IMR-90 (cell line): Measurements from ENCODE around the gene SLC22A4. TPM values are rescaled to one million over a fixed set of nuclear protein-coding genes. Genes with fewer than 3 reads are reported as not detected.

Experiments
- ATAC-seq: fragments of 200-7000 bp; cut with Tn5 transposase; 2 replicates; pipeline ENCODE4 v1.9.1; 2020; ENCODE audit warnings: low read depth, mild to moderate bottlenecking, moderate library complexity
- BruUV-seq: library from RNA; stranded (reverse); fragments of 400-500 nt; replicated peaks from 2 replicates; lab custom pipeline; 2021; lab: Mats Ljungman, UMichigan
- CTCF ChIA-PET: fragments of 300-600 bp; formaldehyde crosslinking; extraction: SDS; loops from one replicate; lab custom pipeline; 2021; ENCODE audit warnings: antibody characterized with exemption; lab: Yijun Ruan, JAX
- POLR2A ChIA-PET: fragments of 300-600 bp; sonication (Branson Sonifier 250); formaldehyde crosslinking; loops from one replicate; lab custom pipeline; 2022; ENCODE audit warnings: antibody characterized with exemption; ENCODE audit not compliant: unreplicated experiment; lab: Charles Lee
- DNase-seq: peaks from one replicate; pipeline ENCODE4 v3.0.0; 2013
- H2AFZ ChIP-seq: replicated peaks from 2 replicates; pipeline ENCODE3; 2013; ENCODE audit warnings: low read length, mild to moderate bottlenecking; ENCODE audit not compliant: poor library complexity
- H2AK5ac ChIP-seq: 2 replicates; pipeline ENCODE4 v1.6.1; 2013; ENCODE audit warnings: low read depth, low read length, inconsistent platforms
- H2AK9ac ChIP-seq: replicated peaks from 2 replicates; pipeline ENCODE3; 2013; ENCODE audit warnings: mild to moderate bottlenecking, low read depth, low read length, moderate library complexity; ENCODE audit not compliant: poor library complexity
- H2BK120ac ChIP-seq: 2 replicates; pipeline ENCODE4 v1.6.1; 2013; ENCODE audit warnings: low read depth, low read length, inconsistent platforms
- H2BK15ac ChIP-seq: 3 replicates; pipeline ENCODE4 v1.6.1; 2013; ENCODE audit warnings: low read depth, low read length, inconsistent platforms
- H2BK20ac ChIP-seq: 2 replicates; pipeline ENCODE4 v1.6.1; 2013; ENCODE audit warnings: low read depth, mild to moderate bottlenecking, inconsistent platforms, low read length, moderate library complexity
- H2BK5ac ChIP-seq: 2 replicates; pipeline ENCODE4 v1.6.1; 2013; ENCODE audit warnings: mild to moderate bottlenecking, low read depth, low read length, inconsistent platforms; ENCODE audit not compliant: poor library complexity, severe bottlenecking
- H3K14ac ChIP-seq: replicated peaks from 2 replicates; pipeline ENCODE4 v1.6.1; 2013; ENCODE audit warnings: low read depth, low read length, inconsistent platforms
- H3K18ac ChIP-seq: 2 replicates; pipeline ENCODE4 v1.6.1; 2013; ENCODE audit warnings: low read depth, low read length, control low read depth
- H3K23ac ChIP-seq: 2 replicates; pipeline ENCODE4 v1.6.1; 2013; ENCODE audit warnings: low read depth, low read length, inconsistent platforms
- H3K27ac ChIP-seq: 2 replicates; pipeline ENCODE4 v1.5.1; 2013; ENCODE audit warnings: mild to moderate bottlenecking, control low read depth, low read length; ENCODE audit not compliant: insufficient read depth
- H3K27me3 ChIP-seq: 2 replicates; pipeline ENCODE4 v1.6.1; 2013; ENCODE audit warnings: low read length; ENCODE audit not compliant: control insufficient read depth, insufficient read depth
- H3K36me3 ChIP-seq: 2 replicates; pipeline ENCODE4 v1.6.1; 2013; ENCODE audit warnings: low read length, mixed read lengths; ENCODE audit not compliant: control insufficient read depth, insufficient read depth
- H3K4ac ChIP-seq: 2 replicates; pipeline ENCODE4 v1.6.1; 2013; ENCODE audit warnings: low read depth, low read length, inconsistent platforms
- H3K4me1 ChIP-seq: 2 replicates; pipeline ENCODE4 v1.6.1; 2013; ENCODE audit warnings: low read length, mixed read lengths; ENCODE audit not compliant: control insufficient read depth, insufficient read depth
- H3K4me2 ChIP-seq: 2 replicates; pipeline ENCODE4 v1.6.1; 2013; ENCODE audit warnings: low read depth, mild to moderate bottlenecking, control low read depth, low read length, moderate library complexity
- H3K4me3 ChIP-seq: 2 replicates; pipeline ENCODE4 v1.5.1; 2013; ENCODE audit warnings: low read depth, mild to moderate bottlenecking, control low read depth, low read length, moderate library complexity; ENCODE audit not compliant: insufficient read depth
- H3K56ac ChIP-seq: 2 replicates; pipeline ENCODE4 v1.6.1; 2013; ENCODE audit warnings: low read length, inconsistent platforms; ENCODE audit not compliant: insufficient read depth; ENCODE audit errors: extremely low read depth
- H3K79me1 ChIP-seq, 2 experiments: 2 replicates each; pipeline ENCODE4 v1.6.1; 2013; ENCODE audit warnings: low read length in 2 of 2, inconsistent platforms in 1 of 2, low read depth in 1 of 2
- H3K9ac ChIP-seq: 2 replicates; pipeline ENCODE4 v1.6.1; 2013; ENCODE audit warnings: low read depth, low read length, control low read depth
- H3K9me1 ChIP-seq: 2 replicates; pipeline ENCODE4 v1.6.1; 2013; ENCODE audit warnings: low read length, inconsistent platforms; ENCODE audit not compliant: insufficient read depth
- H3K9me3 ChIP-seq: 2 replicates; pipeline ENCODE4 v1.6.1; 2013; ENCODE audit warnings: low read length; ENCODE audit not compliant: control insufficient read depth, insufficient read depth
- H4K20me1 ChIP-seq: 2 replicates; pipeline ENCODE4 v1.6.1; 2013; ENCODE audit warnings: low read length, inconsistent platforms; ENCODE audit not compliant: insufficient read depth
- H4K5ac ChIP-seq: 2 replicates; pipeline ENCODE4 v1.6.1; 2013; ENCODE audit warnings: mild to moderate bottlenecking, low read depth, low read length, control low read depth
- H4K8ac ChIP-seq, 2 experiments: 2 replicates each; pipeline ENCODE4 v1.6.1; 2013; ENCODE audit warnings: low read depth in 2 of 2, low read length in 2 of 2, control low read depth in 1 of 2, inconsistent platforms in 1 of 2
- H4K91ac ChIP-seq: 2 replicates; pipeline ENCODE4 v1.6.1; 2013; ENCODE audit warnings: low read depth, low read length, inconsistent platforms; ENCODE audit not compliant: insufficient read depth
- CEBPB ChIP-seq: IDR thresholded peaks from 2 replicates; pipeline ENCODE4 v1.6.1; 2012; ENCODE audit warnings: low read depth, low read length, improper control_type of control experiment
- CHD1 ChIP-seq: IDR thresholded peaks from 2 replicates; pipeline ENCODE4 v1.6.1; 2012; ENCODE audit warnings: low read depth, low read length, improper control_type of control experiment
- MAFK ChIP-seq: IDR thresholded peaks from 2 replicates; pipeline ENCODE4 v1.6.1; 2012; ENCODE audit warnings: low read depth, low read length, improper control_type of control experiment
- MAZ ChIP-seq: IDR thresholded peaks from 2 replicates; pipeline ENCODE4 v1.6.1; 2012; ENCODE audit warnings: low read depth, mild to moderate bottlenecking, low read length, improper control_type of control experiment, moderate library complexity, borderline replicate concordance
- MXI1 ChIP-seq: IDR thresholded peaks from 2 replicates; pipeline ENCODE4 v1.6.1; 2012; ENCODE audit warnings: low read depth, mild to moderate bottlenecking, low read length, moderate library complexity, borderline replicate concordance
- POLR2A ChIP-seq: IDR thresholded peaks from 2 replicates; pipeline ENCODE4 v1.6.1; 2012; ENCODE audit warnings: mild to moderate bottlenecking, low read depth, low read length
- WGBS, 2 experiments: methylation state at CpG; one replicate each; pipeline versions ENCODE4 v1.1.5 to v1.1.7; 2013; ENCODE audit warnings: missing lambda C conversion rate in 2 of 2; ENCODE audit not compliant: insufficient read length in 1 of 2; ENCODE audit errors: extremely low coverage in 2 of 2; 5-methylcytosine and 5-hydroxymethylcytosine counted together
- dilution Hi-C: fragments of 300-500 bp; cut with HindIII; formaldehyde crosslinking; loops from one replicate; pipeline ENCODE4 v1.14.3; 2018; ENCODE audit warnings: low sequenced_read_pairs; ENCODE audit not compliant: unreplicated experiment
- in situ Hi-C: fragments of 300-500 bp; cut with MboI; formaldehyde crosslinking; loops from 3 replicates; pipeline ENCODE4 v1.14.3; 2019; ENCODE audit warnings: low sequenced_read_pairs, inconsistent platforms, mixed read lengths
- intact Hi-C: fragments of 100-400 bp; cut with micrococcal nuclease; formaldehyde crosslinking; loops from 2 replicates; pipeline ENCODE4 v1.10.0; 2022
- polyA plus RNA-seq, 3 experiments: library from polyadenylated mRNA; depleted of rRNA; stranded (reverse); fragments of >200 nt; gene quantifications; 2 replicates each; pipeline ENCODE4 v1.2.3, GENCODE V29; 2012; ENCODE audit warnings: low replicate concordance in 1 of 3
- total RNA-seq: library from RNA; depleted of rRNA; stranded (reverse); fragments of >200 nt; gene quantifications from 2 replicates; pipeline ENCODE4 v1.2.3, GENCODE V29; 2012
- TF ChIP-seq, protein P1 (sequence below): fragments of 150-350 bp; IDR thresholded peaks from 2 replicates; pipeline ENCODE4 v1.6.1; 2016; ENCODE audit warnings: low read depth, mild to moderate bottlenecking, low read length, moderate library complexity, borderline replicate concordance
- TF ChIP-seq, protein P2 (sequence below): fragments of 150-350 bp; IDR thresholded peaks from 2 replicates; pipeline ENCODE4 v1.6.1; 2017; ENCODE audit warnings: mild to moderate bottlenecking, antibody characterized with exemption, low read length, low read depth
- TF ChIP-seq, protein P3 (sequence below): conservative IDR thresholded peaks from 2 replicates; pipeline ENCODE4 v1.5.1; 2012; ENCODE audit warnings: mild to moderate bottlenecking, low read depth, low read length, improper control_type of control experiment

SLC22A4 gene
- total and polyA plus RNA-seq, 2 of the 4 experiments (the other 2 are of a cell fraction) = 2.6 to 3.2 TPM

DNA sequence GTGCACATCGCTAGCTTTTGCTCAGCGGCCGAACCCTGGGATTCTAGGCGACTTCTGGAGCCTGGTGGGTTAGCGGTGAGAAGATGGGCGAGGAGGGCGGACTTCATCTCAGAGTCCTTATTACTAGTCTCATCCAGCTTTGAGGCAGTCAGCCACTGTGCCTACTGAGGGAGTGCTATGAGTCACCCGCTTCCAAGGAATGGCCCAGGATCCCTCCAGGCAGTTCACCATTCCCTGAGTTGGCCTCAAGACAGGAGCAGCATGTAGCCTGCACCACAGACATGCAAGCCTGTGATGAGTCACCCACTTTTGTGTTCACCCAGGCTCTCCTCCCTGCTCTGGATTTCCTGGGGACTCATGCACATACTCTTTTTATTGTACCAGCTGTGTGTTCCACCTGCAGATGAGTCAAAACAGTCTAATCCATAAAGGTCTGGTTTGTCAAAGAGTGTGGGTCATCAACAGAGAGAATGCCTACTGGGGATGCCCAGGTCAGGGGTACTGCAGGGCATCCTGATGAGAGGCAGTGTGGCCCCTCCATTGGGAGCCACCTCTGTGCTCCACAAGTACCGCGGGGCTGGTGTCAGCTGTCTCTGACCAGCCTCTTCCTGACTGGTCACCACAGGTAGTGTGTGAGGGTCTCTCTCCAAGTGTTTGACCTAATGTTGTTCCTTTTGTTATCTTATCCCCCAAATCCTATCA, 95.5 kb downstream of the SLC22A4 start (continued):
- TF ChIP-seq, protein P1, sequence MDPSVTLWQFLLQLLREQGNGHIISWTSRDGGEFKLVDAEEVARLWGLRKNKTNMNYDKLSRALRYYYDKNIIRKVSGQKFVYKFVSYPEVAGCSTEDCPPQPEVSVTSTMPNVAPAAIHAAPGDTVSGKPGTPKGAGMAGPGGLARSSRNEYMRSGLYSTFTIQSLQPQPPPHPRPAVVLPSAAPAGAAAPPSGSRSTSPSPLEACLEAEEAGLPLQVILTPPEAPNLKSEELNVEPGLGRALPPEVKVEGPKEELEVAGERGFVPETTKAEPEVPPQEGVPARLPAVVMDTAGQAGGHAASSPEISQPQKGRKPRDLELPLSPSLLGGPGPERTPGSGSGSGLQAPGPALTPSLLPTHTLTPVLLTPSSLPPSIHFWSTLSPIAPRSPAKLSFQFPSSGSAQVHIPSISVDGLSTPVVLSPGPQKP = no peak
- peak; percentile 35; the same call in 1 of the 2 replicates for TF ChIP-seq POLR2A

DNA sequence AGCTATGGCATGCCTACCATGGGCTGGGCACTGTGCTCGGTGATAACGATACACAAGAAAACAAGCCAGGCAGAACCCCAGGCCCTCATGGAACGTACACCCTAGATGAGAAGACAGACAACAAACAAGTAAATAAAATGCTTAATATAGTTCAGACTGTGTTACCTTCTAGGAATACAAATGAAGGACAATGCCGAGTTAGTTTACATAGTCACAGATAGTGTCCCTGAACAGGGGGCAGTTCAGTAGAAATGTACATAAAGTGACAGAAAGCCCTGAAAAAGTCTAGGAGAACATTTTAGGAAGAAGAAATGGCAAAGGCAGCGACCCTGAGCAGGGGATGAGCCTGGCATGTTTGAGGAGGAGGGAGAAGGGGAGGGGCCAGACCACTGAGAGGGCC, 97.1 kb downstream of the SLC22A4 start:
- Histone ChIP-seq H3K4me2 (no peak overlapping the region), H2AK5ac (no peak overlapping the region), H4K91ac (no peak overlapping the region; the same call in 1 of the 2 replicates), H4K8ac (no peak overlapping the region), H4K5ac (no peak overlapping the region), H3K4ac (peak overlapping the region; percentile 58; the same call in 1 of the 2 replicates), H3K4me1 (peaks cover 28% of the 10 kb centered on the region), H2BK120ac (peak overlapping the region; percentile 44; the same call in 1 of the 2 replicates), H3K27ac (no peak overlapping the region), H3K9me3 (no peaks in the 10 kb centered on the region), H2AFZ (no peak overlapping the region), H2BK5ac (no peak overlapping the region), H3K14ac (0 out of 2 replicates have a peak overlapping the region, but pooled peaks have one; percentile 14), H4K20me1 (peaks cover 3% of the 10 kb centered on the region; the same call in 1 of the 2 replicates), H3K79me1 (peaks cover 0 to 10% of the 10 kb centered on the region in 2 experiments; a peak in 2 of 4 replicates), H2BK15ac (no peak overlapping the region; the same call in 2 of the 3 replicates), H2AK9ac (no peak overlapping the region), H3K9ac (no peak overlapping the region), H3K27me3 (peaks cover 2% of the 10 kb centered on the region; the same call in 1 of the 2 replicates), H3K9me1 (peaks cover 26% of the 10 kb centered on the region), H3K36me3 (peaks cover 4% of the 10 kb centered on the region; the same call in 1 of the 2 replicates), H3K56ac (no peak overlapping the region), H2BK20ac (no peak overlapping the region; the same call in 1 of the 2 replicates), H3K23ac (no peak overlapping the region), H3K18ac (no peak overlapping the region), H3K4me3 (no peak overlapping the region)
- no TSS peak for BruUV-seq
- in situ Hi-C loops (no loop called here), intact Hi-C loops (no loop called here), dilution Hi-C loops (no loop called here)
- ChIA-PET CTCF (interaction anchor here (1.8 kb wide), 1 partner anchor 35 kb away, joined by 4 read pairs; no protein-coding TSS in a partner anchor), POLR2A (no interaction called here)
- DNase-seq = no peak
- no peak for ATAC-seq
- 100% methylated on average over 1 of the region's 5 CpGs; no CpG with 5 or more reads in 1 of the 2 experiments for WGBS, 2 experiments
- TF ChIP-seq MAFK (no peak), MAZ (no peak), POLR2A (no peak), CHD1 (no peak), CEBPB (no peak), MXI1 (no peak)
- TF ChIP-seq, protein P2, sequence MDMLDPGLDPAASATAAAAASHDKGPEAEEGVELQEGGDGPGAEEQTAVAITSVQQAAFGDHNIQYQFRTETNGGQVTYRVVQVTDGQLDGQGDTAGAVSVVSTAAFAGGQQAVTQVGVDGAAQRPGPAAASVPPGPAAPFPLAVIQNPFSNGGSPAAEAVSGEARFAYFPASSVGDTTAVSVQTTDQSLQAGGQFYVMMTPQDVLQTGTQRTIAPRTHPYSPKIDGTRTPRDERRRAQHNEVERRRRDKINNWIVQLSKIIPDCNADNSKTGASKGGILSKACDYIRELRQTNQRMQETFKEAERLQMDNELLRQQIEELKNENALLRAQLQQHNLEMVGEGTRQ = no peak
- TF ChIP-seq, protein P1 = no peak
- TF ChIP-seq, protein P3, sequence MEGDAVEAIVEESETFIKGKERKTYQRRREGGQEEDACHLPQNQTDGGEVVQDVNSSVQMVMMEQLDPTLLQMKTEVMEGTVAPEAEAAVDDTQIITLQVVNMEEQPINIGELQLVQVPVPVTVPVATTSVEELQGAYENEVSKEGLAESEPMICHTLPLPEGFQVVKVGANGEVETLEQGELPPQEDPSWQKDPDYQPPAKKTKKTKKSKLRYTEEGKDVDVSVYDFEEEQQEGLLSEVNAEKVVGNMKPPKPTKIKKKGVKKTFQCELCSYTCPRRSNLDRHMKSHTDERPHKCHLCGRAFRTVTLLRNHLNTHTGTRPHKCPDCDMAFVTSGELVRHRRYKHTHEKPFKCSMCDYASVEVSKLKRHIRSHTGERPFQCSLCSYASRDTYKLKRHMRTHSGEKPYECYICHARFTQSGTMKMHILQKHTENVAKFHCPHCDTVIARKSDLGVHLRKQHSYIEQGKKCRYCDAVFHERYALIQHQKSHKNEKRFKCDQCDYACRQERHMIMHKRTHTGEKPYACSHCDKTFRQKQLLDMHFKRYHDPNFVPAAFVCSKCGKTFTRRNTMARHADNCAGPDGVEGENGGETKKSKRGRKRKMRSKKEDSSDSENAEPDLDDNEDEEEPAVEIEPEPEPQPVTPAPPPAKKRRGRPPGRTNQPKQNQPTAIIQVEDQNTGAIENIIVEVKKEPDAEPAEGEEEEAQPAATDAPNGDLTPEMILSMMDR = no peak
